SH-SY5Y (cell line): Measurements from ENCODE around the gene SDR42E2.

Experiments
- GATA2 ChIP-seq: IDR thresholded peaks from 2 replicates; pipeline ENCODE4 v1.6.1; 2011; ENCODE audit warnings: mild to moderate bottlenecking, low read depth, low read length
- GATA3 ChIP-seq: IDR thresholded peaks from 2 replicates; pipeline ENCODE4 v1.6.1; 2011; ENCODE audit warnings: low read depth, mild to moderate bottlenecking, low read length, moderate library complexity

The SDR42E2 gene

GRCh38 chr16:22195695-22196558 lies 33.6 kb downstream of the SDR42E2 start:
- TF ChIP-seq GATA2, result no peak
- no peak for TF ChIP-seq GATA3

- TF ChIP-seq GATA3 (no peak), GATA2 (no peak)
Measured at GRCh38 chr16:22198547-22199293, 36.4 kb downstream of the SDR42E2 start.

DNA sequence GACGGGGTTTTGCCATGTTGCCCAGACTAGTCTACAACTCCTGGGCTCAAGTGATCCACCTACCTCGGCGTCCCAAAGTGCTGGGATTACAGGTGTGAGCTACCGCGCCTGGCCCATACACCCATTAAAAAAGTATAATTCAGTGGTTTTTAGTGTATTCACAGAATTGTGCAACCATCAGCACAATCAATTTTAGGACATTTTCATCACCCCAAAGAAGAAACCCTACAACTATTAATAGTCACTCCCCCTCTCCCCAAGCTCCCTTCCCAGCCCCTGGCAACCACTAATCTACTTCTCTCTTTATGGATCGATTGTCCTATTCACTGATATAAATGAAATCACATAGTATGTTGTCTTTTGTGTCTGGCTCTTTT lies 39.9 kb downstream of the SDR42E2 start:
- no peak for TF ChIP-seq GATA3
- no peak for TF ChIP-seq GATA2

DNA sequence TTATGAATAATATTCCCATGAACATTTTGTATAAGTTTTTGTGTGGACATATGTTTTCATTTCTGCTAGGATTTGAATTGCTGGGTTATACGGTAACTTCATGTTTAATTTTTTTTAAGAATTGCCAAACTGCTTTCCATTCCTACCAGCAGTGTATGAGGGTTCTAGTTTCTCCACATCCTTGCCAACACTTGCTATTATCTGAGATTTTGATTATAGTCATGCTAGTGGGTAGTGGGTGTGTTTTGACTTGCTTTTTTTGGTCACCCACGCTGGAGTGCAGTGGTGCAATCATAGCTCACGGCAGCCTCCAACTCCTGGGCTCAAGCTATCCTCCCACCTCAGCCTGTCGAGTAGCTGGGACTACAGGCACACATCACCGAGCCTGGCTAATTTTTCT lies 40.8 kb downstream of the SDR42E2 start:
- no peak for TF ChIP-seq GATA3
- TF ChIP-seq GATA2, result no peak

GRCh38 chr16:22204091-22204655 lies 41.9 kb downstream of the SDR42E2 start:
- TF ChIP-seq GATA3 (no peak), GATA2 (no peak)

DNA sequence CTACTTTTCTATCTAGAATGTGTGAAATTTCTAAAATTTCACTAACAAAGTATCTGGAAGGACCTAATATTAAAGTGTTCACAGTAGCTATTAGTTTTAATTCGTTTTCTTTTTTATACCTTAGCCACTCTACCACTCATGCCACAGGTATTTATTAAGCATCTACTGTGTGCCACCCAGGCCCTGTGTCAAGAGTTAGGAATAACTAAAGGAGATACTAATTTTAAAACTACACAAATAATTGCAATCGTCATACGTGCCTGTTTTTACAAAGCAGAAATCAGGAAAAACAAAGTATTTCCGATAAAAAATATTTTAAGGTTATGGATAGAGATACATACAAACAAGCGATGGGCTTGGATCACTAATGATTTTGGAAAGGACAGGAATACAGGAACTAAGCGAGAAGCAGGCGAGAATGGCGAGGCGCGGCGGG lies 43.3 kb downstream of the SDR42E2 start:
- TF ChIP-seq GATA3 (no peak), GATA2 (no peak)

- TF ChIP-seq GATA2, result no peak
- no peak for TF ChIP-seq GATA3
Measured at GRCh38 chr16:22206013-22206841, 43.9 kb downstream of the SDR42E2 start, which contains the start of gene EEF2K. EEF2K (plus strand) TSS chr16:22206278; CDS start chr16:22225730, 19,452 bp downstream.

DNA sequence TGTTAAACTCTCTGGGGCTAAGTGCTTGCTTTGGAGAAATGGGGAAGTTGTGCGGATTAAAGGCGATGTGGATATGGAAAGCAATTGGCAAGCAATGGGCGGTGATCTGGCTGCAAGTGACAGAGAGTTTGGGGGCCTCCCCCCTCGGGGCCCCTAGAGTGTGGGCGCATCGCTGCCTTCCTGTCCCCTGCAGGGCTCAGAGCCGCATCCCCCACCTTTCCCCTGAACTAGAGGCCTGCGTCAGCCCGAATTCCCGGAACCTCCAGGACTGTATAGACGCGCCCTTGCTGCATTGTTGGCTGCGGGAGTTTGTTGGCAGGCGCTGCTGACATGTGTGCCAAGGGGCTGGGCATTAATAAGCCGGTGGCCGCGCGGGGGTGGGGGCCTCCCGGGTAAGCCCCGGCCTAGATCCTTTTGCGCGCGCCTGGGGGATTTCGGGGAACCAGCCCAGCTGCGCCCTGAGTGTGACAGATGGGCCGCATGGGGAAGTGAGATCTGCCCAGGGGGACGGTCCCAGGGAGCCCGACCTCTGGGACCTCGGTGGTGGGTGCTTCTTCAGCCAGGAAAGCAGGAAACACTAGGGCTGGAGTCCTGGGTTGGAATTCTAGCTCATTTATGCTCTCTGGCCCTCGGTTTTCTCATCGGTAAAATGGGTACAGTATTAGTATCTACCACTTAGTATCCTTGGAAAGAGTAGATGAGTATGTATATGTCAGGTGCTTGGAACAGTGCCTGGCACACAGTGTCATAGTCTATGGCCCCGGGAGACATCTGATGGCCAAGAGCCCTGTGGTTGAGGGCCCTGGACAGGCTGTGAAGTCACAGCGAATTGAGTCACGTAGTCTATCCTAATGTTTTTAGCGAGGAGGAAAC lies 44.8 kb downstream of the SDR42E2 start:
- TF ChIP-seq GATA2 (no peak), GATA3 (no peak)

- TF ChIP-seq GATA3 (no peak), GATA2 (no peak)
Measured at GRCh38 chr16:22207715-22208360, 45.5 kb downstream of the SDR42E2 start.

- TF ChIP-seq GATA3 (no peak), GATA2 (no peak)
Measured at GRCh38 chr16:22210285-22210684, 48.0 kb downstream of the SDR42E2 start.

DNA sequence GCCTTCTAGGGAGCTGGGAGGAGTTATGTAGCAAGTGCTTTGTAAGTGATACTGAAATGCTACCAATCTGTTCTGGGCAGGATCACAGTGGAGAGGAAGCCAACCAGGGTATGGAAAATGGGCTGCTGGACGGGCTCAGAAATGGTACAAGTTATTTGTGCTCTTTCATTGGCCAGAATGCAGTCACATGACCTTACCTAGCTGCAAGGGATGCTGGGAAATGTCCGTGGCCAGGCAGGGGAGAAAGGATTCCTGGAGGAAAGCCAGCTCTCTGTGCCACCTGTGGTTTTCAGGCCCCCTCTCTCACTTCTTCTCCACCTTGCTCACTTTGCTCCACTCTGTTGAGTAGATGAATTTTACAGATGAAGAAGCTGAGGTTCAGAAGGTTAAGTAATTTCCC lies 48.5 kb downstream of the SDR42E2 start:
- TF ChIP-seq GATA3 (no peak), GATA2 (no peak)

GRCh38 chr16:22213236-22213635 lies 50.9 kb downstream of the SDR42E2 start:
- no peak for TF ChIP-seq GATA3
- TF ChIP-seq GATA2, result no peak
